ENCODE data around the gene ABCB9.
"Not testable (repeated sequence)": the region's sequence is repeated elsewhere in the genome, so short reads cannot be mapped to it uniquely, and the experiment has no call there.

Gene ABCB9

DNA sequence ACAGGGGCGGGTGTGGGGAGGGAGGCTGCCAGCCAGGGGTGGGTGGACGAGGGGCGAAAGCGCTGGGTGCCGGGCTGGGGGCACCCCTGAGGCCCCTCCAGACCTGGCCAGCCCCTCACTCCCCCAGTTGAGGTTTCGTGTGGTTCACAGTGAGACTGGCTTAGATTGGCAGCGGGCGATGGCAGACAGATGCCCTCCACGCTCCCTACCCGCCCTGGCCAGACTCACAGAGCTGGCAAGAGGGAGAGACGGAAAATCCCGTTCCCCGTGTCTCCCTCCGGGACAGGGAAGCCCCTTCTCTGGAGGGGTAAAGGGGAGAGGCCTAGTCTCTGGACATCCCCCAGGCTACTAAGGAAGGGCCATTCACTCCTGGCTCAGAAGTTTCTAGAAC, 37.1 kb downstream of the ABCB9 start:
- no peak for DNase-seq

DNA sequence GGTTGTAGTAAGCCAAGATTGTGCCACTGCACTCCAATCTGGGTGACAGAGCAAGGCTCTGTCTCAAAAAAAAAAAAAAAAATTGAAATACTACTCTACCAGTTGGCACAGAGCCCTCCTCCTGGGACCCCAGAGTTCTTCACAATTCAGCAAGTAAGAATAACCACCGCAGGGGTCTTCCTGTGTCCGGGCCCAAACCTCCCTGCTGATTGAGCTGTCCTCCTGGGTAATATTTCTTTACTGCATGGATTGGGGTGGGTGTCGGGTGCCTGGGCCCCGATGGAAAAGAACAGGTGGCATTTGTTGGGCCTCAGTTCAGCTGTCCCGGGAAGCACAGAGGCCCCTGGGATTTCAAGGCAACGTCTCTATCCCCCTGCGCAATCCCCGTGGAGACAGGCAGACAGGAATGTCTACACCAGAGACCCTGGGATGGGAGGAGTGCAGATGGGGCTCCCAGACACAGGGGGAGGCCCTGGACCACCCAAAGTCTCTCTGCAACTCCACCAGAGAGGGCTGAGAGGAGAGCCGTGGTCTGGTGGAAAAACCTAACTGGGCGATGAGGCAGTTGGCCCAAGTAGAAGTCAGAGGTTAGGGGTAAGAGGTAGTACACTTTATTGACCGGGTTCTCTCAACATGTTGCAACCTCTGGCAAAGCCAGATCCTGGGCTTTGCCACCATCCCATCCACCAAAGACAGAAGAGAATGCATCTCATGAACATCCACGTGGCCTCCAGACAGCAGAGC, 37.7 kb downstream of the ABCB9 start:
- no peak for DNase-seq

DNA sequence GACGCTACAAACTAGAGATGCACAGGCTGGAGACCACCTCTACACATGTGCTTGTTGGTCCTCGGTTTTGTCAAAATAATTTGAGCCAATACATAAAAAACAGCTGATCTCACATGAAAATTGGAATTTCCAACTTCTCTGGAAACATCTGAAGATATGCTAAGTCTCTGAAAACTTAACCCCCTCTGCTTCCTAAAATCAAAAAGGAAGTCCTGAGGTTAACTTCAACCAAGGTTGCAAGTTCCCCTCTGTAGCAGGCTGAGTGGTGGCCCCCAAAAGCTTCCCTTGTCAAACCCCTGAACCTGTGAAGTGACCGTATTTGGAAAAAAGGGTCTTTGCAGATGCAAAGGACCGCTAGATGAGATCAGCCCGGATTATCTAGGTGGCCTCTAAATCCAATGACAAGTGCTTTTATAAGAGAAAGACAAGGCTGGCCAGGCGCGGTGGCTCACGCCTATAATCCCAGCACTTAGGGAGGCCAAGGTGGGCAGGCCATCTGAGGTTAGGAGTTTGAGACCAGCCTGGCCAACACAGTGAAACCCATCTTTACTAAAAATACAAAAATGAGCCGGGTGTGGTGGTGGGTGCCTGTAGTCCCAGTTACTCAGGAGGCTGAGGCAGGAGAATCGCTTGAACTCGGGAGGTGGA, 38.4 kb downstream of the ABCB9 start:
- no peak for DNase-seq

DNA sequence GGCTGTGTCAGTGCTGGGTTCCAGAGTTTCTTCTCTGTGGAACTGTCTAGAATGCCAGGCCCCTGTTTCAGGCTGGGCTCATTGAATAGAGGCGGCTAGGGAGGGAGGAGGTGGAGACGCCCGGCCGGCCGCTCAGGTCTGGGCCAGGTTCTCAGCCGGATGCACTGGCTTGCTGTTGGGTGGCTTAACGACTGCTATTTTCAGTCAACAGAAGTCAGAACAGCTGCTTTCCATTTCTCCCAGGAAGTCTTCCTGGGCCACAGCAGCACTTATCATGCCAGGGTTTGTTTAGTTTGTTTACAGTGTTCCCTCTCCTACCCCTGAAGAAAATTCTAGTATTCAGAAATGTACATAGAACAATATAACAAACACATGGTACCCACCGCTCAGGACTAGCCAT, 44.3 kb downstream of the ABCB9 start:
- no peak for DNase-seq

DNA sequence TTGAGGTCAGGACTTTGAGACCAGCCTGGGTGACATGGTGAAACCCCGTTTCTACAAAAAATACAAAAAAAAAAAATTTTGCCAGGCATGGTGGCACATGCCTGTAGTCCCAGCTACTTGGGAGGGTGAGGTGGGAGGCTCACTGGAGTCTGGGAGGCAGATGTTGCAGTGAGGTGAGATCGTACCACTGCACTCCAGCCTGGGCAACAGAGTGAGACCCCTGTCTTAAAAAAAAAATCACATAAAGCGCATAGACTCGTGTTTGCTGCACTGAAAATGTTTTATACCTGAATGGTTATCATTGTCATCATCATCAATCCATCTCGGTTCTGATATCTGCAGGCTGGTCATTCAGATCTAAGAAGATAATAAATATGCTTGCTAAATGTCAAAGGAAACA, 45.6 kb downstream of the ABCB9 start:
- DNase-seq: no peak

GRCh38 chr12:122918827-122919226, 47.4 kb downstream of the ABCB9 start:
- DNase-seq: no peak

DNA sequence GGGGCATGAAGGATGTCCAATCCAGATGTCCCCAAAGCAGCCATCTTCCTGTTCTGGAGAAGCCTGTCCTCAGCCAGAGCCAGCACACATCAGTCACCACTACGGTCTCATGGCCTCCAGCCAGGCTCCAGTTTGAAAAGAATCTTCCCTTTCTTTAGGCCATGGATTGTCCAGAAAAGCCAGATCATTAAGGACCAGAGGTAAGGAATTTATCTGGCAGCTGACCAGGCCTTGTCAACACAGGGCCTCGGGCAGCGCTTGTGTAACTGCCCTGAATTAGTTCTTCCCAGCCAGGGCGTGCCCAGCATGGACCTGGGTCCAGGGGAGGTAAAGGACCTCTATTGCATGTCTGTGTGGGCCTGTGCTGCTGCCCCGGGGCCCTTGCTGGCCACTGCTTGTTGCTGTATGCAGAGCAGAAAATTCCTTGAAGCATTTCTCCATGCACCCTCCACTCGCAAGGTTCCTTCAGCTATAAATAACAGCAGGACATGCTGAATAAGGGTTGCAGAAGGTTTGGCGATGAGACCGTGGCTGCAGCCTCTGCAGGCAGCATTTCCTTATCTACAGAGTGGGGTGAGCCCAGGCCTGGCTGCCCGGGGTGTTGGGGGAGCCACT, 48.6 kb downstream of the ABCB9 start:
- DNase-seq: no peak

- no peak for DNase-seq
Measured at GRCh38 chr12:122909442-122910288, 56.6 kb downstream of the ABCB9 start.

DNA sequence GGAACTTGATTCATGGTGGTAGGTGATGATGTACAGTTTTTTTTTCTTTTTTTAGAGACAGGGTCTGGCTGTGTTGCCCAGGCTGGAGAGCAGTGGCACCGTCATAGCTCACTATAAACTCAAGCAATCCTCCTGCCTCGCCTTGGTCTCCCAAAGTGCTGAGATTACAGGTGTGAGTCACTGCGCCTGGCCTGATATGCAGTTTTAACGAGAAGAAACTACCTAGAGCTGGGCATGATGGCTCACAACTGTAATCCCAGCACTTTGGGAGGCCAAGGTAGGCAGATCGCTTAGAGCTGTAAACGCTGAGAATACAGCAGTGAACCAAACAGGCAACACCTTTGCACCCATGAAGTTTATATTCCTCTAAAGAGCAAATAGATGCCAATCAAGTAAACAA, 57.3 kb downstream of the ABCB9 start:
- no peak for DNase-seq

DNA sequence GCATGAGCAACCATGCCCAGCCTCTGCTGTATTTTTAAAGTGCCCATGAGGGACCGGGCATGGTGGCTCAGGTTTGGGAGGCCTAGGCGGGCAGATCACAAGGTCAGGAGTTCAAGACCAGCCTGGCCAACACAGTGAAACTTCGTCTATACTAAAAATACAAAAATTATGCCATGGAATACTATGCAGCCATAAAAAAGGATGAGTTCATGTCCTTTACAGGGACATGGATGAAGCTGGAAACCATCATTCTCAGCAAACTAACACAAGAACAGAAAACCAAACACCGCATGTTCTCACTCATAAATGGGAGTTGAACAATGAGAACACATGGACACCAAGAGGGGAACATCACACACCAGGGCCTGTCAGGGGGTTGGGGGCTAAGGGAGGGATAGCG, 61.0 kb downstream of the ABCB9 start:
- DNase-seq: not testable (repeated sequence)

GRCh38 chr12:122903693-122904034, 62.6 kb downstream of the ABCB9 start:
- no peak for DNase-seq

- no peak for DNase-seq
Measured at GRCh38 chr12:122902854-122903692, 63.2 kb downstream of the ABCB9 start.

DNA sequence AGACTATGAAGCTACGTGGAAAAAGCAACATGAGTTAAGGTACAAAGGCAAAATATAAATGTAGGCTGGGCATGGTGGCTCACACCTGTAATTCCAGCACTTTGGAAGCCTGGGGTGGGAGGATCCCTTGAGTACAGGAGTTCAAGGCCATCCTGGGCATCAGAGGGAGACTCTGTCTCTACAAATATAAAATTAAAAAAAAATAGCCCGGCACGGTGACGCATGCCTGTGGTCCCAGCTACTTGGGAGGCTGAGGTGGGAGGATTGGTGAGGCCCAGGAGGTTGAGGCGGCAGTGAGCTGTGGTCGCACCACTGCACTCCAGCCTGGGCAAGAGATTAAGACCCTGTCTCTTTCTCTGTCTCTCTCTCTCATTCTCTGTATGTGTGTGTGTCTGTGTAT, 66.4 kb downstream of the ABCB9 start:
- no peak for DNase-seq

DNA sequence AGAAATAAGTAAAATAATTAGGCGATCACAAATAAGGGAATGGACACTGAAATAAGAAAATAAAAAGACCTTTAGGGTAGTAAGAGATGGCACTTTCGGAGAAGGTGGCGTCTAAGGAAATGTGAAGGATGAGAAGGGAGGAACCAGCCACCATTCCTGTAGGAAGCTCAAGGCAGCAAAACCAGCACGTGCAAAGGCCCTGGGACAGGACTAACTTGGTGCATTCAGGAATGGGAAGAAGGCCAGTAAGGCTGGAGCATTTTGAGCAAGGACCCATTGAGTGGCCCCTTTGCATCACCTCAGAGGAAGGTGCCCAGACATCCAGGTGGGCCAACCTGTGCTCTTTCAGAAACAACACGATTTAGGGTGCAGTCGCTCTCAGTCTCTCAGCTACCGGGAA, 69.6 kb downstream of the ABCB9 start:
- no peak for DNase-seq

GRCh38 chr12:122895704-122896636, 70.3 kb downstream of the ABCB9 start, which contains the start of gene VPS37B:
VPS37B (minus strand) TSS chr12:122896124; CDS start chr12:122896062, 62 bp downstream.
- DNase-seq: peak; percentile 72

GRCh38 chr12:122895320-122895703, 71.0 kb downstream of the ABCB9 start:
- DNase-seq: no peak

DNA sequence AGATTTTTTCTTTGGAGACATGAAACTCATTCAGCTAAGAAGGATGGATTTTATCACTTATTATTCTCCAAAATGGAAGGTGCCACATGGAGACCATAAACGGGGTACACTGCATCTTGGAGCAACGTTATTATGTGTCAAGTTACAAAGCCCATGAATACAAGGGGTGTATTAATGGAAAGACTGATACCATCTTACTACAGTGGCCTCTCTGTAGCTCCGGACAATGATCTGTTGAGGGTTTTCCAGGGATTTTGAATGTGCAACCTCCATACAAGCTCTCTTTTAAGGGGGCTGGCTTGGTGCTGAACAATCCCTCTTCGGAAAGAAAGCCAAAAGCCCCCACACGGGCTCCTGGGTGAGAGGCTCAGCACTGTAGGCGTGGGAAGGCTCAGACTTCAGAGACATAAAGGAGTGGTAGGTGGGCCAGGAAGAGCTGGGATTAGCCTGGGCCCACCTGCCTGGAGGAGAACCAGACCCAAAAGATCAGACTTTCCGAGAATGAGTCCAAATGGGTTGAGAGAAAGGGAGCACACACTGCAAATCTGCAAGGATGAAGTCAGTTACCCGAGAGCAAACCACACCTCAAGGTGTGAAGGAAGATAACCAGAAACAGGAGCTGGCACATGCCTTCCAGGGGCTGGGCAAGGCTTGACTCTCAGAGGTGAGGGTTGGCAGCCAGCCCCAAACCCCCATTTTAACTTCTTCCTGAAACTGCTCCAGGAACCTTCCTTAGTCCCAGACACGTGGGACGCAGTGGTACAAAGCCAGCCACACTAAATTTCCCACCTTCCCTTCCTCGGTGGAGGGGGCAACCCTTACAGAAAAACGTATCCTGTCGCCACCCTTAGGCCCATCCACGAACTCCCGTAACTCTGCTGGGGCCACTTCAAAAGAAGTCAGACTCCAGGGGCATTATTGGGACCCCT, 71.8 kb downstream of the ABCB9 start:
- no peak for DNase-seq

DNA sequence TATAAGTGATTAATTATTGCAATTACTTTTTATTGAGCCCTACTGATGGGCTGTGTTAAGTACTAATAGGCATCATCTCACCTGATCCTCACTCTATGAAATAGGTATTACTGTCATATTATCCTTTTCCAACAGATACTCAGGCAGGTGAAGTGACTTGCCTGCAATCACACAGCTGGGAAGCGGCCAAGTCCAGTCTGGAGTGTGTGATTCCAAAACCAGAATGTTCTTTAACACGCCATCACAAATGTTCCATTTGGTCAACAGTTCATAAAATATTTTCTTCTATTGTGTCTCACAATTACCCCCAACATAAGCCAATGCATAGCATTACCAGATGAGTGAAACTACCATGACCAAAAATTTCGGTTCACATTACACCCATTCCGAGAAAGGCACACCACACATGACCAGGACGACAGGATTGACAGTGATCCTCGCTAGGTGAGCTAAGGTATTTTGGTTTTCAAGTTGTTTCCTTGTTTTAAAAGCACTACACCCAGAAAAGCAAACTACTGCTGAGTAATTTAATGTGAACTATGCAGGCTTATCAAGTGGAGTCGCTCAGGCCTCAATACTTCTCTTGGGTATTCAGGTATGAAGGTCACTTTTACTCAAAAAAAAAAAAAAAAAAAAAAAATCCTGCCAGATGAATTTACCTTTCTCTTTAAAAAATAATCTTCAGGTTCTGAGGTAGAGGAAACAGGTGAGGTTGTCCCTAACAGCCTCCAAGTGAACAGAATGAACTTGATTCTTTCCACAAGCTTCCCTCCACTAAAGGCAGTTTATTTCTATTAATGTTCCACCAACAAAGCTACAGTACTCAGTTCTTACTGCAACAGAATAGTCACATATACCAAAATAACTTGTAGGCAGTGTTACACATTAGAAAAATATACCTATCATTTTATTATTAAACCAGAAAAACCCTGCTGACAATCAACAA, 72.8 kb downstream of the ABCB9 start:
- no peak for DNase-seq

DNA sequence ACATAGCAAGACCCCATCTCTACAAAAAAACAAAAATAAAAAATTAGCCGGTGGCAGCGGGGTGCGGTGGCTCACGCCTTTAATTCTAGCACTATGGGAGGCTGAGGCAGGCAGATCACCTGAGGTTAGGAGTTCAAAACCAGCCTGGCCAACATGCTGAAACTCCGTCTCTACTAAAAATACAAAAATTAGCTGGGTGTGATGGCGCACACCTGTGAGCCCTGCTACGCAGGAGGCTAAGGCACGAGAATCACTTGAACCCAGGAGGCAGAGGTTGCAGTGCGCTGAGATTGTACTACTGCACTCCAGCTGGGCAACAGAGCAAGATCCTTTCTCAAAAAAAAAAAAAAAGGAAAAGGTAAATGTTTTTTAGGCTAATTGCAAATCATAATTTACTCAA, 73.5 kb downstream of the ABCB9 start:
- not testable (repeated sequence) for DNase-seq

Data from activated effector memory CD4-positive, alpha-beta T cell treated with Interleukin-2 at 50 U/mL for 16 hours (primary cell).